ENCODE measurements around the gene YWHAQ.

The YWHAQ gene

GRCh38 chr2:9547262-9547991 lies 83.4 kb downstream of the YWHAQ start:
- TF ChIP-seq, protein P1, sequence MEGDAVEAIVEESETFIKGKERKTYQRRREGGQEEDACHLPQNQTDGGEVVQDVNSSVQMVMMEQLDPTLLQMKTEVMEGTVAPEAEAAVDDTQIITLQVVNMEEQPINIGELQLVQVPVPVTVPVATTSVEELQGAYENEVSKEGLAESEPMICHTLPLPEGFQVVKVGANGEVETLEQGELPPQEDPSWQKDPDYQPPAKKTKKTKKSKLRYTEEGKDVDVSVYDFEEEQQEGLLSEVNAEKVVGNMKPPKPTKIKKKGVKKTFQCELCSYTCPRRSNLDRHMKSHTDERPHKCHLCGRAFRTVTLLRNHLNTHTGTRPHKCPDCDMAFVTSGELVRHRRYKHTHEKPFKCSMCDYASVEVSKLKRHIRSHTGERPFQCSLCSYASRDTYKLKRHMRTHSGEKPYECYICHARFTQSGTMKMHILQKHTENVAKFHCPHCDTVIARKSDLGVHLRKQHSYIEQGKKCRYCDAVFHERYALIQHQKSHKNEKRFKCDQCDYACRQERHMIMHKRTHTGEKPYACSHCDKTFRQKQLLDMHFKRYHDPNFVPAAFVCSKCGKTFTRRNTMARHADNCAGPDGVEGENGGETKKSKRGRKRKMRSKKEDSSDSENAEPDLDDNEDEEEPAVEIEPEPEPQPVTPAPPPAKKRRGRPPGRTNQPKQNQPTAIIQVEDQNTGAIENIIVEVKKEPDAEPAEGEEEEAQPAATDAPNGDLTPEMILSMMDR (IDR thresholded peaks at IDR 0.05), result no peak

- TF ChIP-seq, protein P1 (IDR thresholded peaks at IDR 0.05), result no peak
Measured at GRCh38 chr2:9545502-9545901, 85.3 kb downstream of the YWHAQ start.

GRCh38 chr2:9543557-9543956 lies 87.2 kb downstream of the YWHAQ start:
- TF ChIP-seq, protein P1 (IDR thresholded peaks at IDR 0.05), result no peak

DNA sequence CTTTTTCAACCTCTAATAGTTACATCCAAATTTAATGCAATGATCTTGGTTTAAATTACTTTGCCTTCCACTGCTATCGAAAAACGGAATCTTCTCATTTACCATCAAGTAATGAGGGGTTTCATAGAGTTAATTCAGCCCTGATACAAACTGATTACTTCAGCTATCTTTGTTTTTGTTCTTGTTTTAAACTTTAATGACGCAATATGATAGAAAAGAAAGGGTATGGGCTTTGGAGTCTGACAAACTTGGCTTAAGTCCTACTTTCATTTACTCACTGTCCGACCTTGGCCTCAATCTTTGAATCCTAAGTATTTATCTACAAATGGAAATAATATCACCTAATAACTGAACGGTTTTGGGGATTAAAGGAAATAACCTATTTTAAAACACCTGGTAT lies 91.3 kb downstream of the YWHAQ start:
- TF ChIP-seq, protein P1 (IDR thresholded peaks at IDR 0.05), result no peak

GRCh38 chr2:9538000-9538507 lies 92.7 kb downstream of the YWHAQ start:
- TF ChIP-seq, protein P1 (IDR thresholded peaks at IDR 0.05), result no peak

DNA sequence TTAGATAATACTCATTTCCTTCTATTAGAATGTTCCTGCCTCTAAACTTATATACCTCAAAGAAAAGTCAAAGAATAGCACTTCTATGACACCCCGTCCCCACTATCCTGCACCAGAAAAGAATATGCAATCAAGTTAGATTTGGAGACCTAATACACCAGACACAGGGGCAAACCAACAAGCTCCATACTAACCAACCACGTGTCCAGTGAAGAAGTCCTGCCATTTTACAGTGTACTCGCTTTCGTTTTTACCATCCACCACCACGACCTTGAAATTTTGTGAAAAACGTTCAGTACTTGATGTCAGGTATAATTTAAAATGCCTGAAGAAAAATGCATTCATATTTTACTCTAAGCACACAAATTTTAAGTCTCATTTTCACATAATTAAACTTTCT lies 94.3 kb downstream of the YWHAQ start:
- TF ChIP-seq, protein P1 (IDR thresholded peaks at IDR 0.05), result no peak

- TF ChIP-seq, protein P1 (IDR thresholded peaks at IDR 0.05), result no peak
Measured at GRCh38 chr2:9535177-9535576, 95.6 kb downstream of the YWHAQ start.

Measured in LNCAP (cell line).